Central memory CD8-positive, alpha-beta T cell (primary cell): ENCODE measurements around the gene SKIL.
A peak's percentile ranks its signal among the peaks of the same experiment; 100 is the strongest.
"Not testable (repeated sequence)": the region's sequence is repeated elsewhere in the genome, so short reads cannot be mapped to it uniquely, and the experiment has no call there.

Source experiments
- ATAC-seq: fragments of 150-1000 bp; cut with Tn5 transposase; replicated peaks from 2 replicates; pipeline ENCODE4 v1.10.0; 2022; ENCODE audit warnings: mild to moderate bottlenecking, moderate FRiP score, moderate number of reproducible peaks; ENCODE audit not compliant: poor library complexity, severe bottlenecking; ENCODE audit errors: extremely low read depth
- DNase-seq, 2 donors: peaks; one replicate each; pipeline ENCODE4 v3.0.0; 2021; ENCODE audit warnings: low spot score in 2 of 2
- H3K27ac Mint-ChIP-seq: one replicate; pipeline ENCODE4 v1.8.0; 2022; ENCODE audit warnings: low read depth, mild to moderate bottlenecking, moderate library complexity, mixed read lengths
- H3K27me3 Mint-ChIP-seq: one replicate; pipeline ENCODE4 v1.8.0; 2022; ENCODE audit warnings: mixed read lengths
- H3K36me3 Mint-ChIP-seq: one replicate; pipeline ENCODE4 v1.8.0; 2022; ENCODE audit warnings: mild to moderate bottlenecking, moderate library complexity, mixed read lengths; ENCODE audit not compliant: insufficient read depth
- H3K4me1 Mint-ChIP-seq: one replicate; pipeline ENCODE4 v1.8.0; 2022; ENCODE audit warnings: mixed read lengths
- H3K4me3 Mint-ChIP-seq: one replicate; pipeline ENCODE4 v1.8.0; 2022; ENCODE audit warnings: mild to moderate bottlenecking, moderate library complexity, mixed read lengths
- H3K9me3 Mint-ChIP-seq: one replicate; pipeline ENCODE4 v1.8.0; 2022; ENCODE audit warnings: mixed read lengths

The SKIL gene

DNA sequence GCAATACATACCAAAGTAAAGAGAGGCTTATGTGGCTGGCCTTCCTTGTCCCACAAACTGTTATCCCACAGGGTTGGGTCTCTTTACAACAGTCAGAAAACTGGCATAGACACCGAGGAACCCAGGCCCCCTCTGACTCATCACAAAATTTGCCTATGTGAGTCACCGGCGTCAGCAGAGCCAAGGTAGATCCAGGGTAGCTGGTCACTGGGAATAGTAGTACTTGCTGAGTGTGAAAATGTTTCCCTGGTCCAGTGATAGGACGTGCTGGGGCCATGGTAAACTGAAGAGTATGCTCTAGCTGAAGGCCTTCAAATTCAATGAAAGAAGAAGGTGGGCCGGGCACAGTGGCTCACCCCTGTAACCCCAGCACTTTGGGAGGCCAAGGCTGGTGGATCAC, 27.1 kb upstream of the SKIL start:
- no peak for DNase-seq
- Mint-ChIP-seq H3K36me3 (no peaks in the 10 kb centered on the region), H3K27me3 (no peaks in the 10 kb centered on the region), H3K4me3 (no peak overlapping the region), H3K4me1 (no peaks in the 10 kb centered on the region), H3K9me3 (no peaks in the 10 kb centered on the region), H3K27ac (no peak overlapping the region)
- ATAC-seq = no peak

DNA sequence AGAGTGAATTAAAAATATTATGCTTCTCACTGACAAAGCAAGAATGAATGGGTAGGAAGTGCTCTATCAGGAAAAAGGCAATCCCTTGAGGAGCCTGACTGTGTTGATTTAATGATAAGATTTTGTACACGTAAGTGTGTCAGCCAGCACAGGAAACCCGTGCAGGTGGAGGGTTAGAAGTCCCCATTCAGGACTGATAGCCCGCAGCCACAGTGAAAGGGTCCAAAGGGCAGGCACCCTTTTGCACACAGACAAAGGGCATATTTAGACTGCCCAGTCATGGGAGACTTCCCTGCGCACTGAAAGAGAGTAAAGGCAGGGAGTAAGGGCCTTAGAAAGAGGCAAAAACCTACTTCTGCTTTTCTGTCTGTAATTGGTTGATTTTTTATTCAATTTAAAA, 26.4 kb upstream of the SKIL start:
- ATAC-seq (no peak), DNase-seq (no peak)
- no peaks in the 10 kb centered on the region for H3K27me3 Mint-ChIP-seq
- no peaks in the 10 kb centered on the region for H3K4me1 Mint-ChIP-seq
- no peak overlapping the region for H3K4me3 Mint-ChIP-seq
- H3K27ac Mint-ChIP-seq = no peak overlapping the region
- H3K36me3 Mint-ChIP-seq = no peaks in the 10 kb centered on the region
- H3K9me3 Mint-ChIP-seq = no peaks in the 10 kb centered on the region

- H3K4me1 Mint-ChIP-seq = no peaks in the 10 kb centered on the region
- no peaks in the 10 kb centered on the region for H3K36me3 Mint-ChIP-seq
- DNase-seq (no peak), ATAC-seq (no peak)
- H3K27ac Mint-ChIP-seq = no peak overlapping the region
- H3K4me3 Mint-ChIP-seq = no peak overlapping the region
- H3K9me3 Mint-ChIP-seq = no peaks in the 10 kb centered on the region
- H3K27me3 Mint-ChIP-seq = no peaks in the 10 kb centered on the region
Observed at GRCh38 chr3:170337420-170337819, 20.1 kb upstream of the SKIL start.

DNA sequence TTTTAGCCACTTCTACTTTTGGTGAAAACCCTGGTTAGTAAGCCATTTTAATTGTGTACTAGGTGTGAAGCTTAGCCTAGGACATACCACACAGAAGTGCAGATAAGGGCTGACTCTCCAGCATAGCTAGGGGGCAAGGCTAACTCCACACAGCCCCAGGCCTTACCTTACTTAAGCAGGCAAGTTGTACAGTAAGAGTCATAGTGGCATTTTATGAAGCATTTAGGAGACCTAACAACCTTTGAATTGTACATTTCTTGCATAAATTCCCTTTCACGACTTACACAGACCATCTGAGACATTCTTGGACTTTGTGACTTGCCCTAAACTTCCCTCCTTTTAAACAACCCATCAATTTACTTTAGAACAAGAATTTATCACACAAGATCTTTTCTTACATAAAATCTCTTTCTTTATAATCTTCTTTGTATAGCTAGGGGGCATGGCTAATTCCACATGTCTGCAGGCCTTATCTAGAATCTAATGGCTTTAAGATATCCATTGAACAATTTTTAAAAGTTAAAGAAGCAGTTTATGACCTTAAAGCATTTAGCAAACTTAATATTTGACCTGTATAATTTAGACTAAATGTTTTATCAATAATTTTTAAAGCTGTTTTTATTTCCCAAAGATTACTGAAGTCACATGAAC, 18.7 kb upstream of the SKIL start:
- Mint-ChIP-seq H3K36me3 (no peaks in the 10 kb centered on the region), H3K4me3 (no peak overlapping the region), H3K27me3 (no peaks in the 10 kb centered on the region), H3K27ac (no peak overlapping the region), H3K4me1 (no peaks in the 10 kb centered on the region), H3K9me3 (no peaks in the 10 kb centered on the region)
- DNase-seq = no peak
- ATAC-seq = no peak

GRCh38 chr3:170342273-170342672, 15.2 kb upstream of the SKIL start:
- not testable (repeated sequence) for H3K4me3 Mint-ChIP-seq, H3K36me3 Mint-ChIP-seq, DNase-seq, H3K9me3 Mint-ChIP-seq, H3K27ac Mint-ChIP-seq, H3K27me3 Mint-ChIP-seq, ATAC-seq, H3K4me1 Mint-ChIP-seq

- not testable (repeated sequence) for H3K27ac Mint-ChIP-seq, H3K36me3 Mint-ChIP-seq, H3K27me3 Mint-ChIP-seq, H3K4me1 Mint-ChIP-seq, ATAC-seq, H3K9me3 Mint-ChIP-seq, DNase-seq, H3K4me3 Mint-ChIP-seq
Observed at GRCh38 chr3:170343859-170344258, 13.7 kb upstream of the SKIL start.

GRCh38 chr3:170344971-170345370, 12.5 kb upstream of the SKIL start:
- Mint-ChIP-seq H3K4me3 (no peak overlapping the region), H3K4me1 (no peaks in the 10 kb centered on the region), H3K27ac (no peak overlapping the region), H3K9me3 (no peaks in the 10 kb centered on the region), H3K36me3 (peaks cover 3% of the 10 kb centered on the region), H3K27me3 (no peaks in the 10 kb centered on the region)
- DNase-seq (no peak), ATAC-seq (no peak)

DNA sequence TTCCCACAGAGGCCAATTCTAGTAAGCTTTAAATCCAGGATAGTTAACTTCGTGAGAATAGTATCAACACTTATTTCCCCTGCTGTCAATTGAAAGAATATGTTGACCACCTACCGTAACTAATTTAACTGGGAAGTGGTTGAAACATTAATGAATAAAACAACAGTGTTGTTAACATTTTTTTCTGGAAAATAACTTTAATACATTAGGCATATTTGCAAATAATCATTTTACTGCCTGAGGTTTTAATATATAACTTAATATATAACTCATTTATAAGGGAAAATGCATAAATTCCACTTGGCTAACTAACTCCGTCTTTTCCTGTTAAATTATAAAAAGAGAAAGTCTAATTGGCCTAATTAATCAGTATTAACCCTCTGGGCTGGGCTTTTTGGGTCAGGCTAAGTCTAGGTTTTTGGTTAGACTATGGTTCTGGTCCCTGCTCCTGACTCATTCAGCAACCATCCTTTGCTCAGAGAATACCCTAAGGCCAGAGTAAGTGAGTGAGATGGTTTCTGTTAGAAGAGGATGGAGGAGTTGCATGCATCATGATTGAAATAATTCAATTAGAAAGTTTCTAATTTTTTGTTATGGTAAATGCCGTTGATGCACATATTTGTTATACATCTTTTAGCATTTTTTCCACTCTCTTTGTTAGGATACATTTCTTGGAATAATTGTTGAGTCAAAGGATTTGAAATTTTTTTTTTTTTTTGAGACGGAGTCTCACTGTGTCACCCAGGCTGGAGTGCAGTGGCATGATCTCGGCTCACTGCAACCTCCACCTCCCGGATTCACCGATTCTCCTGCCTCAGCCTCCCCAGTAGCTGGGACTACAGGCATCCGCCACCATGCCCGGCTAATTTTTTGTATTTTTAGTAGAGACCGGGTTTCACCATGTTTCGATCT, 10.8 kb upstream of the SKIL start:
- ATAC-seq = no peak
- Mint-ChIP-seq H3K27me3 (no peaks in the 10 kb centered on the region), H3K27ac (peak overlapping the region; percentile 60), H3K4me1 (no peaks in the 10 kb centered on the region), H3K9me3 (no peaks in the 10 kb centered on the region), H3K36me3 (peaks cover 3% of the 10 kb centered on the region), H3K4me3 (no peak overlapping the region)
- no peak for DNase-seq

DNA sequence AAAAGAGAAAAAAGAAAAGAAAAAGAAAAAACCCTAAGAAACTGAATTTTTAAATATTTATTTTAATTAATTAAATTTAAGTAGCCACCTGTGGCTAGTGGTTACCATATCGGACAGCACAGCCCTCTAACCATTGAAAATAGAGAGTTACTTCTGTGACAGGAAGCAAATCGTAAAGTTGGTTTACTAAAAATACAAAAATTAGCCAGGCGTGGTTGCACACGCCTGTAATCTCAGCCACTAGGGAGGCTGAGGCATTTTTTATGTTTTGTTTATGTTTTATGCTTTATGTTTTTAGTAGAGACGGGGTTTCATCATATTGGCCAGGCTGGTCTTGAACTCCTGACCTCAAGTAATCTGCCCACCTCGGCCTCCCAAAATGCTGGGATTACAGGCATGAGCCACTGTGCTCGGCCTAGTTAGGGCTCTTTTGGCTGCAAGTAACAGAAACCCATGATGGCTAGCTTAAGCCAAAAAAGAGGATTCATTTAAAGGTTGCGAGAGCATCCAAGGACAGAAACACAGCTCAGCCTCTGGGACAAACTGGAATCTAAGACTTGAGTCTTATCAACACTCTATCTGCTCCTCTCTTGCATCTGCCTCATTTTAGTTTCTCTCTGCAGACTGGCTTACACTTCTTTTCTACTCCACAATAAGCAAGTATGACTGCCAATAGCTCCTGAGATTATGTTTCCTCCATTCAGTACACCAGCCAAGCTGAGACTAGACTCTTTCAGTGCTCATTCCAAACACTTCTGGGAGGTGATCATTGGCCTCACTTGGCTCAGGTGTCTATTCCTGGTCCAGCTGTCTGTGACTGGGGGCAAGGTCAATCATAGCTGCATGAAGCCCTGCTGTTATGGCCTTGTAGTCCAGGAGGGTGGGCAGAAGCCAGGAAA, 6.8 kb upstream of the SKIL start:
- Mint-ChIP-seq H3K9me3 (no peaks in the 10 kb centered on the region), H3K27me3 (no peaks in the 10 kb centered on the region), H3K36me3 (peaks cover 3% of the 10 kb centered on the region), H3K27ac (no peak overlapping the region), H3K4me3 (no peak overlapping the region), H3K4me1 (peaks cover 2% of the 10 kb centered on the region)
- no peak for DNase-seq
- no peak for ATAC-seq

DNA sequence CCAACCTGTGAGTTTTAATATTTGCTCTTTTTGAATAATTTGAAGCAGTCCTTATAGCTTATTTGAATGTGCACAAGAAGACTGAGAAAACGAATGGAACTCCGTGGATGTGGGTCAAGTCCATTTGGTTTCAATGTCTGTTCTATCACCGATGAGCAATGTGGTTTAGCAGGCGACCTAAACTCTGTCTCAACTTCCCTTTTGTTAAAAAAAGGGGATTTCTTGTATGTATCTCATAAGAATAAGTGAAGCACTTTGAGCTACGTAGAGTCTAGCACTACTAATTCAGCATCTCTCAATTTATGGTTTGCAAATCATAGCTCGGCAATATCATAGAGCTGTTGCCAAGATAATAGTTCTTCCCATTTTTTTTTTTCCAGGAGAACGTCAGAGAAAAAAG, 4.6 kb upstream of the SKIL start:
- Mint-ChIP-seq H3K27me3 (no peaks in the 10 kb centered on the region), H3K27ac (no peak overlapping the region), H3K4me1 (peaks cover 17% of the 10 kb centered on the region), H3K36me3 (peaks cover 15% of the 10 kb centered on the region), H3K9me3 (no peaks in the 10 kb centered on the region), H3K4me3 (no peak overlapping the region)
- DNase-seq (no peak), ATAC-seq (no peak)

- H3K4me1 Mint-ChIP-seq = peaks cover 22% of the 10 kb centered on the region
Observed at GRCh38 chr3:170353485-170353884, 4.0 kb upstream of the SKIL start.

GRCh38 chr3:170354760-170355159, 2.8 kb upstream of the SKIL start:
- H3K36me3 Mint-ChIP-seq = peaks cover 28% of the 10 kb centered on the region
- no peak overlapping the region for H3K4me3 Mint-ChIP-seq
- ATAC-seq (no peak), DNase-seq (no peak)
- peaks cover 26% of the 10 kb centered on the region for H3K4me1 Mint-ChIP-seq
- H3K27me3 Mint-ChIP-seq = no peaks in the 10 kb centered on the region
- H3K27ac Mint-ChIP-seq = peak overlapping the region; percentile 13
- no peaks in the 10 kb centered on the region for H3K9me3 Mint-ChIP-seq

More at GRCh38 chr3:170353485-170353884, 4.0 kb upstream of the SKIL start:
- Mint-ChIP-seq H3K4me3 (no peak overlapping the region), H3K9me3 (no peaks in the 10 kb centered on the region), H3K27me3 (no peaks in the 10 kb centered on the region), H3K36me3 (peaks cover 20% of the 10 kb centered on the region), H3K27ac (no peak overlapping the region)
- DNase-seq (no peak), ATAC-seq (no peak)
